Vagina (tissue), 2 donors: Measurements from ENCODE around the gene CRPPA. TPM values are rescaled to one million over a fixed set of nuclear protein-coding genes. Genes with fewer than 3 reads are reported as not detected.
"Not testable (repeated sequence)": the region's sequence is repeated elsewhere in the genome, so short reads cannot be mapped to it uniquely, and the experiment has no call there.

Experiments used
- DNase-seq, 2 donors: peaks; one replicate each; pipeline ENCODE4 v3.0.0-alpha.2; 2017; ENCODE audit errors: extremely low spot score in 2 of 2
- H3K27ac ChIP-seq: fragments of 200-600 bp; sonication (generic); one replicate; pipeline ENCODE4 v1.5.1; 2019
- H3K27me3 ChIP-seq: fragments of 200-600 bp; sonication (generic); one replicate; pipeline ENCODE4 v1.5.1; 2019
- H3K36me3 ChIP-seq, 2 donors: fragments of 200-600 bp; sonication (generic); one replicate each; pipeline ENCODE4 v1.5.1; 2017 to 2019
- H3K4me1 ChIP-seq: fragments of 200-600 bp; sonication (generic); one replicate; pipeline ENCODE4 v1.5.1; 2019
- H3K4me3 ChIP-seq, 2 donors: fragments of 200-600 bp; sonication (generic); 1 replicate in 1 of 2; 2 replicates in 1 of 2; pipeline ENCODE4 v1.5.1; 2016 to 2019
- H3K9me3 ChIP-seq: fragments of 200-600 bp; sonication (generic); one replicate; pipeline ENCODE4 v1.5.1; 2019
- CTCF ChIP-seq, 3 experiments: fragments of 450-650 bp in 2 of 3; fragments of 200-600 bp in 1 of 3; sonication (generic) in 1 of 3; IDR thresholded peaks; one replicate each; pipeline ENCODE4 v1.5.1; 2017 to 2019; ENCODE audit warnings: antibody characterized with exemption in 3 of 3, mild to moderate bottlenecking in 2 of 3, moderate library complexity in 2 of 3
- POLR2A ChIP-seq, 2 donors: fragments of 450-650 bp; IDR thresholded peaks; one replicate each; pipeline ENCODE4 v1.6.1; 2017; ENCODE audit warnings: antibody characterized with exemption in 2 of 2, mild to moderate bottlenecking in 2 of 2, moderate library complexity in 2 of 2
- POLR2AphosphoS5 ChIP-seq, 2 donors: sonication (generic); formaldehyde crosslinking; IDR thresholded peaks; one replicate each; pipeline ENCODE4 v1.9.0; 2017; ENCODE audit warnings: antibody characterized with exemption in 2 of 2, mild to moderate bottlenecking in 2 of 2, low read depth in 1 of 2; ENCODE audit not compliant: insufficient read depth in 1 of 2
- intact Hi-C: fragments of 100-400 bp; cut with DNase I; formaldehyde crosslinking; loops from one replicate; pipeline ENCODE4 v1.15.1; 2023
- small RNA-seq: library from RNA; depleted of rRNA; stranded (forward); fragments of <200 nt; gene quantifications from one replicate; pipeline ENCODE3, GENCODE V24; 2016
- total RNA-seq: library from RNA; depleted of rRNA; stranded (reverse); fragments of >200 nt; gene quantifications from one replicate; pipeline ENCODE4 v1.2.3, GENCODE V29; 2016

Gene CRPPA
- total RNA-seq, 1 donor from 2014 or later: 1.2 TPM

GRCh38 chr7:16396766-16397500, 24.4 kb downstream of the CRPPA start:
- H3K4me3 ChIP-seq: no peak overlapping the region
- no peaks in the 10 kb centered on the region for H3K9me3 ChIP-seq
- no peaks in the 10 kb centered on the region for H3K36me3 ChIP-seq
- H3K27ac ChIP-seq: no peak overlapping the region
- H3K27me3 ChIP-seq: no peaks in the 10 kb centered on the region
- no peak for TF ChIP-seq POLR2A (IDR thresholded peaks at IDR 0.05)
- intact Hi-C loops: no loop called here
- no peak for DNase-seq
- H3K4me1 ChIP-seq: no peaks in the 10 kb centered on the region

GRCh38 chr7:16395121-16395520, 26.2 kb downstream of the CRPPA start:
- intact Hi-C loops: no loop called here
- no peaks in the 10 kb centered on the region for H3K27me3 ChIP-seq
- no peak for TF ChIP-seq POLR2A (IDR thresholded peaks at IDR 0.05)
- TF ChIP-seq CTCF (IDR thresholded peaks at IDR 0.05): no peak
- no peak for TF ChIP-seq POLR2AphosphoS5 (IDR thresholded peaks at IDR 0.05; ENCODE audit: insufficient read depth in 1 of 2, low read depth in 1 of 2)

GRCh38 chr7:16393862-16394422, 27.4 kb downstream of the CRPPA start:
- Histone ChIP-seq H3K27ac (no peak overlapping the region), H3K4me1 (no peaks in the 10 kb centered on the region), H3K36me3 (no peaks in the 10 kb centered on the region), H3K9me3 (no peaks in the 10 kb centered on the region), H3K27me3 (no peaks in the 10 kb centered on the region), H3K4me3 (no peak overlapping the region)
- intact Hi-C loops: no loop called here
- TF ChIP-seq POLR2A (IDR thresholded peaks at IDR 0.05) (no peak), CTCF (IDR thresholded peaks at IDR 0.05) (no peak), POLR2AphosphoS5 (IDR thresholded peaks at IDR 0.05; ENCODE audit: insufficient read depth in 1 of 2, low read depth in 1 of 2) (no peak)
- DNase-seq: no peak

More at GRCh38 chr7:16395121-16395520, 26.2 kb downstream of the CRPPA start:
- Histone ChIP-seq H3K36me3 (no peaks in the 10 kb centered on the region), H3K27ac (no peak overlapping the region), H3K4me3 (no peak overlapping the region), H3K9me3 (no peaks in the 10 kb centered on the region), H3K4me1 (no peaks in the 10 kb centered on the region)
- DNase-seq: no peak

GRCh38 chr7:16392990-16393523, 28.3 kb downstream of the CRPPA start:
- no peak overlapping the region for H3K4me3 ChIP-seq
- H3K27me3 ChIP-seq: no peaks in the 10 kb centered on the region
- no peaks in the 10 kb centered on the region for H3K36me3 ChIP-seq
- no peak overlapping the region for H3K27ac ChIP-seq
- TF ChIP-seq POLR2AphosphoS5 (IDR thresholded peaks at IDR 0.05; ENCODE audit: insufficient read depth in 1 of 2, low read depth in 1 of 2) (no peak), POLR2A (IDR thresholded peaks at IDR 0.05) (no peak), CTCF (IDR thresholded peaks at IDR 0.05) (no peak)
- H3K9me3 ChIP-seq: no peaks in the 10 kb centered on the region
- no peaks in the 10 kb centered on the region for H3K4me1 ChIP-seq
- no peak for DNase-seq
- intact Hi-C loops: no loop called here

GRCh38 chr7:16383786-16384185, 37.6 kb downstream of the CRPPA start:
- H3K27me3 ChIP-seq, H3K36me3 ChIP-seq, H3K4me3 ChIP-seq, H3K9me3 ChIP-seq, H3K4me1 ChIP-seq, H3K27ac ChIP-seq, intact Hi-C loops, DNase-seq: not testable (repeated sequence)

- H3K36me3 ChIP-seq, H3K27me3 ChIP-seq, H3K4me3 ChIP-seq, DNase-seq, H3K27ac ChIP-seq, H3K4me1 ChIP-seq, intact Hi-C loops, H3K9me3 ChIP-seq: not testable (repeated sequence)
These were observed 38.2 kb downstream of the CRPPA start for GRCh38 chr7:16383103-16383502.

Small RNA genes within 50 kb of the gene (small RNA-seq; reads per million reads assigned to genes)
- gene AC005014.3: not detected

Other genes starting within 250 kb of the CRPPA start
- gene SOSTDC1, start 44.2 kb upstream of the CRPPA start, total RNA-seq: 5.9 TPM
- not detected for gene LRRC72, start 105.3 kb upstream of the CRPPA start, total RNA-seq
- gene ANKMY2, start 224.2 kb upstream of the CRPPA start, total RNA-seq: 13.8 TPM
- 61.4 TPM for gene BZW2, start 224.6 kb upstream of the CRPPA start, total RNA-seq